HG03066 (cell line): ENCODE results near the gene LY9.

Experiments used
- ATAC-seq: cut with Tn5 transposase; IDR thresholded peaks from one replicate; pipeline ENCODE4 v1.9.1; 2021; ENCODE audit warnings: low read depth; ENCODE audit not compliant: unreplicated experiment

Gene LY9

GRCh38 chr1:160830321-160831153, 34.6 kb downstream of the LY9 start:
- ATAC-seq = no peak

- no peak for ATAC-seq
Measured at GRCh38 chr1:160834945-160835565, 39.1 kb downstream of the LY9 start.

DNA sequence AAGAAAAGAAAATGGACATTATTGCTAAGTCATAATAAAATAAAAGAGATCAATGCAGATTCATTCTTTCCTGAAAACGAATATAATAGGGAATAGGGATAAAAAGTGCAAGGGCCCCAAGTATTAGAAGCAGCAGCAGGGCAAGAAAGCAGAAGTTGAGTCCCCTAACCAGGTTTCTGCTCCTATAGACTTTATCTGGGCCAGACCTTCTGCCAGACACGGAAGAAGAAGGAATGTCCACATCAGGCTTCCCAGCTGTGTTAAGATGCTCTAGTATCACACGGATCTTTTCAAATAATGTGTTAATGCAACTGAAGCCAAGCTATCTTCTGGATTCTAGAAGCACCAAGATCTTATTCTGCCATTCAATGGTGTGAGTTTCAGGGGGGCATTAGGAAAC, 39.8 kb downstream of the LY9 start:
- ATAC-seq = no peak

DNA sequence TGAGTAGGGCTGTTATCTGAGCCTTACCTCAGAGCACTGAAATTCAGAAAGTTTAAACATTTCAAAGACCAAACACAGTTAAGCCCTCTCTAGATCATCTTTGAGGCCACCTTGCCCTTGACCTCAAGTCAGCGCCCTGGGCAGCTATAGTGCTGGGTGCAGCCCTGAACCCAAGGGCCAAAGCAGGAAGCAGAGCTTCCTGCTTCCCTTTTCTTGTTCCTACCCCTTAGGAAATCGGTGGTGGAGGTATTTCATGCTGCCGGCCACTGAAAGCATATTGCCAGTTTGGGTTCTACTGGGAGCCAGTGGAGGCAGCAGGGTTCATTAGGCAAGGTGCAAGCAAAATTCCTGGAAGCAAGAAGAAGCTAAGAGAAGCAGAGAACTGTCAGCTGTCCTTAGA, 40.6 kb downstream of the LY9 start:
- ATAC-seq = no peak

- no peak for ATAC-seq
Measured at GRCh38 chr1:160836981-160837557, 41.1 kb downstream of the LY9 start.

- ATAC-seq = peak; percentile 81
Measured at GRCh38 chr1:160837558-160838205, 41.7 kb downstream of the LY9 start.

GRCh38 chr1:160838888-160839287, 42.9 kb downstream of the LY9 start:
- ATAC-seq = no peak

- no peak for ATAC-seq
Measured at GRCh38 chr1:160839746-160840145, 43.8 kb downstream of the LY9 start.

DNA sequence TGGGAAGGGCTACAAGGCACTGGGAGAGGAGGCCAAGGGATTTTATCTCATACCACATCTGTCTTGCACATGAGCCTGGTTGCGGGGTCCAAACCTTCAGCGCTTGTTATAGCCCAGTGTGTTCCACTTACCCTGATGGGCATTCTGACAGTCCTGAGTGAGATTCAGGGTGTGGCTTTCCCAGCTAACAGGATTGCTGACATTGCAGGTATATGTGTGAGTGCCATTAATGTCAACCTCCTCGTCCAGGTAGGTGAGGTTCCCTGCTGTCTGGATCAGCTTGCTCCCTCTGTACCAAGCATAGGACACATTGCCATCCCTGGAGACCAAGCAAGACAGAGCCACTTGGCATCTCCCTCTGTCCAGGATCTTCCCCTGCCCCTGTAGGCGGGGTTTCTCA, 45.1 kb downstream of the LY9 start:
- ATAC-seq = no peak

DNA sequence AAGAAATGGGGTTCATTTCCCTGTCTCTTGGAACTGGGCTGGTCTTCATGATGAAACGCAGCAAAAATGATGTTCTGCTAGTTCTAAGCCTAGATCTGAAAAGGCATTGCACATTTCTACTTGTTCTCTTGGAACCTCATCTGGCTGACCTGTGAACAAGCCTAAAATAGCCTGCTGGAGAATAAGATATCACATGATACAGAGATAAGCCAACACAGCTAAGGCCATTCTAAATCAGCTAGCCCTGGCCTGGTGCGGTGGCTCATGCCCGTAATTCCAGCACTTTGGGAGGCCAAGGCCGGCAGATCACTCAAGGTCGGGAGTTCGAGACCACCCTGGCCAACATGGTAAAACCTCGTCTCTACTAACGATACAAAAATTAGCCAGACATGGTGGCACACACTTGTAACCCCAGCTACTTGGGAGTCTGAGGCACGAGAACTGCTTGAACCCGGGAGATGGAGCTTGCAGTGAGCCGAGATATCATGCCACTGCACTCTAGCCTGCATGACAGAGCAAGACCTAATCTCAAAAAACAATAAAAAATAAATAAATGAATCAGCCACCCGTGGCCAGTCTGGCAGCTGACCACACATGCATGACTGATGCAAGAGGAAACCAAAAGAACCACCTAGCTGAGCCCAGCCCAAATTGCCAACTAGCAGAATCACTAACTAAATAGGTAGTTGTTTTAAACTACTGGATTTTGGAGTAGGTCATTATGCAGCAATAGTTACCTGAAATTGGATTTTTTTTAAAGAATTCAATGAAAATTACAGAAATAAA, 48.7 kb downstream of the LY9 start:
- ATAC-seq = no peak

- no peak for ATAC-seq
Measured at GRCh38 chr1:160846281-160846680, 50.3 kb downstream of the LY9 start.

DNA sequence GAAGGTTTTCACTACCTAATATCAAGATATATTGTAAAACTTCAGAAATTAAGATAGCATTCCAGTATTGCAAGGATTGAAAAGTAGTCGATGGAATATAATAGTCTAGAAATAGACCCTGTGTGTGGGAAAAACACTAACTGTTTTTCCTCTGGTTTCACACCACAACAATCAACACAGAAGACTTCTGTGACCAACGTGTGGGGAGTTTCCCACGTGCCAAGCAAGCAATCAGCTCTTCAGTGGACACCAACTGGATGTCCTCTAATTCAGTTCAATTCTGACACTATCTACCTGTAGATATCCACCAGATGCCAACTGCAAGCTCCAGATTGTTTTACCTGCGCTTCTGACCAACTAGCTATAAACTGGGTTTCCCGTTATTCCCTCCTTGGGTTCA, 54.6 kb downstream of the LY9 start:
- no peak for ATAC-seq

- no peak for ATAC-seq
Measured at GRCh38 chr1:160850993-160851392, 55.0 kb downstream of the LY9 start.

GRCh38 chr1:160853014-160853413, 57.0 kb downstream of the LY9 start:
- no peak for ATAC-seq

DNA sequence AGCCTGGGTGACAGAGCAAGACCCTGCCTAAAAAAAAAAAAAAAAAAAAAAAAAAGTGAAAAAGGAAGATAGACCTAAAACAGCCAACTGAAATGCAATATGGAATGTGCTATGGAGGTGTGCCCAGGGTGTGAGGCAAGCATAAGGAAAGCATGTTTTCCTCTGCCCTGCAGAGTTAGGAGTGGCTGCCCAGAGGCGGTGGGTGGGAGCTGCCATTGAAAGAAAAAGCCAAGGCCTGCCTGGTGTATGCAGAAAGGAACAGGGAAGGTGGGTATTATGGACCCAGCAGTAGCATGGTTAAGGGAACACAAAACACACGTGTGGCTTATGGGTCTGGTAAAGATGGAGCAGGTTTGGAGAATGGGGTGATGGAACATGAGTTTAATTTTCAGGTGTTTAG, 57.8 kb downstream of the LY9 start:
- ATAC-seq = no peak

DNA sequence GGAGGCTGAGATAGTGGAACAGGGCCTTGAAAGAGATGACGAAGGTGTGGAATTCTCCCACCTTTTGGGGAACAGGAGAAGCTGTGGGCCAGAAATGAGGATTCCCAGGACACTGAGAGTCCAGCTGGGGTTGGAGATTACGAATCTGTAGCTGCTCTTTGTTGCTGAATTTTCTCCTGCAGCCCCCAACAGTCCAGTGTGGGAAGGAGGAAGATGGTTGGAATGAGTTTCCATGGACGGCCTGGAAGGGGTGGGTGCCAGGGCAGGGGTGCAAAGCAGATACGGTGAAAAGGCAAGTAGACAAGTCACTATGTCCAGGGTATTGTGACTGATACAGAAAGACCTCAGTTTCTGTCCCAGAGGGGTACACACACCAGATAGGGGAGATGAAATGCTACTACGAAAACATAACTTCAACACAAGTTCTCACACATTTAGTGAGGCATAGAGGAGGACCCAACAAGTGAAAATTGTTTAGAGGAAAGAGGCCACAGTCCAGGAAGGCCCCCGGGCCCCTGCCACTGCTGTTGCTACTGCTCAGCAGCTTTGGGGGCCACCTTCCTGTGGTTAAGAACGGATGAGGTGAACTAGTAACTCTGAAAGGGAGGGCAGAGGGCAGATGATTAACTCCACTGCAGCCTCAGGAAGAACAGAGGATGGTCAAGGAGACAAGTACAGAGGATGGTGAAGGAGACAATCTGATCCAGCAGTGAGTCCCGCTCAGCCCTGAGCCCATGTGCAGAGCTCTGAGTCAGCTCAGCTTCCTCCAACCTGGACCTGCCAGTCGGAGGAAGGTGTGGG, 59.4 kb downstream of the LY9 start:
- ATAC-seq = peak; percentile 86

DNA sequence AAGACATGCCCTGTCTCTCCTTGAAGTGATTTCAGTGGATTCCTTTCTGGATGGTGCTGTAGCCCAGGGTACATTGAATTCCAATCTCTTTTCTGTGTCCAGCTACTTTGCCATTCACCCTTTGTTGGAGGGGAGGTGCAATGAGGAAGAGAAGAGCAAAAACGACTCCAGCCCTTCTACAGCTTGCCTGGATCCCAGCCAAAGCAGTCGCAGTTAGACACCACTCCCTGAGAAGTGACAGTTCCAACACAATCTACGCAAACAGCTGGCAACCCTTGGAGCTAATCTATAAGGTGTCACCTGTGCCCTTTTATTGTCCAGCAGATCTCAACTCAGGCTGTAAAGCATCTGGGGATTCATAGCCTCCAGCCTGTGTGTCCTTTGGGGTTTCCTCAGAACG, 62.1 kb downstream of the LY9 start:
- no peak for ATAC-seq

GRCh38 chr1:160858507-160858906, 62.5 kb downstream of the LY9 start:
- no peak for ATAC-seq

GRCh38 chr1:160859166-160859565, 63.2 kb downstream of the LY9 start:
- ATAC-seq = no peak
